Heart left ventricle (tissue), 13 donors: ENCODE results near the gene UBE2L3.

ENCODE experiments used
- POLR2A ChIP-seq, 2 donors: fragments of 450-650 bp; IDR thresholded peaks; one replicate each; pipeline ENCODE4 v1.6.1; 2017; ENCODE audit warnings: antibody characterized with exemption in 2 of 2, mild to moderate bottlenecking in 2 of 2, moderate library complexity in 2 of 2
- TF ChIP-seq, protein P1 (sequence below), 12 donors: fragments of 200-600 bp; sonication (generic) in 4 of 12; IDR thresholded peaks; one replicate each; pipeline versions ENCODE4 v1.5.0 to v1.8.0; 2018 to 2022; ENCODE audit warnings: antibody characterized with exemption in 12 of 12, mild to moderate bottlenecking in 5 of 12
- donor health status: ischemic (EF 13 %, LVEDD 7.1; RV severe dilation, severe dysfunction).
- donor health status: DM: no; HTN: yes; CAD: no.
- donor health status: DM: no; HTN: no; CAD: no.
- donor health status: ischemic (EF 25% LVEDD 6.9; RV normal size, moderate dysfunction).
- donor health status: ischemic (EF 25% LVEDD 5.7; RV mildly dilated, moderate dysfunction).
- donor health status: ischemic (EF 35%, LVEDD 5.7; RV mildly dilated, moderate dysfunction).
- donor health status: nonischemic (EF 11% LVEDD 7.7; RV severe dilation, severe dysfunction).
- donor health status: DM: yes; HTN: yes; CAD: no.
- donor health status: PGD.
- donor health status: ischemic (EF 29% LVEDD 5.4; RV normal size, mild dysfunction).
- donor health status: nonischemic (EF 23%, LVEDD 6.1; RV moderate dilation, normal function).

DNA sequence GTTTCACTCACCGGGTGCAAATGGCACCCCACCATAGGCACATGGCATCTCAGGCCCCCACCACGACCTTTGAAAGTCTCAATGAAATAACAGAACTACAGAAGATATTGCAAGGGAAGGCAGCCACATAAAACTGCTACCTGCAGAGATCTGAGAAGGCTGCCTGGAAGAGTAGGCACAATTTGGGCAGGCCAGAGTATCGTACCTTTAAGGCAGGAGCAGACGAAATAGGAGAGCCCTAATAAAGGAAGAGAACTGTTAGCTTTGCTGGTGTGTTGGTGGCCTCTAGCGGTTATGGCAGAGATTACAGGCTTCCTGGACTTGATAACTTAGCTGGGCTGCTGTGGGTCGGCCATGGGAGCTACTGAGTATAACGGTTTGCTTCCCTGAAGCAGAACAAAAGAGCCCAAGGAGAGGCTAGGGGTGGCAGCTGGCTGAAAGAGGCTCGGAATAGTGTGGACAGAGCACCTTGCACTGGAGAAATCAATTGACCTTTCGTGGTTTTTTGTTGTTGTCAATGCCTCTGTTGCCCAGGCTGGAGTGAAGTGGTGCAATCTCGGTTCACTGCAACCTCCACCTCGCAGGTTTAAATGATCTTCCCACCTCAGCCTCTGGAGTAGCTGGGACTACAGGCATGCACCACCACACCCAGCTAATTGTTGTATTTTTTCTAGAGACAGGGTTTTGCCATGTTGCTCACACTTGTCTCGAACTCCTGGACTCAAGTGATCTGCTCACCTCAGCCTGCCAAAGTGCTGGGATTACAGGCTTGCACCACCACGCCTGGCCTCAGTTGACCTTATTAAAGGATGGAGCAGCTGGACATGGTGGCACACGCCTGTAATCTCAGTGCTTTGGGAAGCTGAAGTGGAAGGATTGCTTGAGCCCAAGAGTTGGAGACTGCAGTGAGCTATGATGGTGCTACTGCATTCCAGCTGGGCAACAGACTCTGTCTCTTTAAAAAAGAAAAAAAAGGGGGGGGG, 79.4 kb downstream of the UBE2L3 start:
- TF ChIP-seq, protein P1, sequence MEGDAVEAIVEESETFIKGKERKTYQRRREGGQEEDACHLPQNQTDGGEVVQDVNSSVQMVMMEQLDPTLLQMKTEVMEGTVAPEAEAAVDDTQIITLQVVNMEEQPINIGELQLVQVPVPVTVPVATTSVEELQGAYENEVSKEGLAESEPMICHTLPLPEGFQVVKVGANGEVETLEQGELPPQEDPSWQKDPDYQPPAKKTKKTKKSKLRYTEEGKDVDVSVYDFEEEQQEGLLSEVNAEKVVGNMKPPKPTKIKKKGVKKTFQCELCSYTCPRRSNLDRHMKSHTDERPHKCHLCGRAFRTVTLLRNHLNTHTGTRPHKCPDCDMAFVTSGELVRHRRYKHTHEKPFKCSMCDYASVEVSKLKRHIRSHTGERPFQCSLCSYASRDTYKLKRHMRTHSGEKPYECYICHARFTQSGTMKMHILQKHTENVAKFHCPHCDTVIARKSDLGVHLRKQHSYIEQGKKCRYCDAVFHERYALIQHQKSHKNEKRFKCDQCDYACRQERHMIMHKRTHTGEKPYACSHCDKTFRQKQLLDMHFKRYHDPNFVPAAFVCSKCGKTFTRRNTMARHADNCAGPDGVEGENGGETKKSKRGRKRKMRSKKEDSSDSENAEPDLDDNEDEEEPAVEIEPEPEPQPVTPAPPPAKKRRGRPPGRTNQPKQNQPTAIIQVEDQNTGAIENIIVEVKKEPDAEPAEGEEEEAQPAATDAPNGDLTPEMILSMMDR (IDR thresholded peaks at IDR 0.05) = peak; percentile 77 to 90 (median 84)
- TF ChIP-seq POLR2A (IDR thresholded peaks at IDR 0.05) = no peak
